NCI-H1092 treated with DMSO at 0.1 percent for 48 hours (cell line): ENCODE measurements around the gene DR1.
A peak's percentile ranks its signal among the peaks of the same experiment; 100 is the strongest.
"Not testable (repeated sequence)": the region's sequence is repeated elsewhere in the genome, so short reads cannot be mapped to it uniquely, and the experiment has no call there.

Source experiments
- DNase-seq: peaks from one replicate; lab custom pipeline; 2025; lab: John Stamatoyannopoulos, UW

The DR1 gene

DNA sequence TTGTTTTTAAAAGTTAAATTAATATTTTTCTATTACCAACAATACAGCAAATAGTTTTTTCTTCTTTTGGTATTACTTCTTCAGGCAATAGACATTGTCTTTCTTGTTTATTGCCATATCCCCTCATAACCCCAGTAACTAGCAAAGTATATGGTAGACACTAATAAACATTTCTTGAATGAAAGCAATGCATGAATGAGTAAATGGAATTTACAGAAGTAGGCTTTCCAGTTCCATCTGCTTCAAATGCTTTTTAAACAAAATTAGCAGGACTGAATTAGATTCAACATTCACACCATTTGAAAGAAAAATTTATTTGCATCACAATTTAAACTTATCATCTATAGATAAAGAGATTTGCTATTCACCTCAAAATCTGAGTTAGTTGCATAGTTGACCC is 5.6 kb upstream of the DR1 start:
- DNase-seq, result no peak

DNA sequence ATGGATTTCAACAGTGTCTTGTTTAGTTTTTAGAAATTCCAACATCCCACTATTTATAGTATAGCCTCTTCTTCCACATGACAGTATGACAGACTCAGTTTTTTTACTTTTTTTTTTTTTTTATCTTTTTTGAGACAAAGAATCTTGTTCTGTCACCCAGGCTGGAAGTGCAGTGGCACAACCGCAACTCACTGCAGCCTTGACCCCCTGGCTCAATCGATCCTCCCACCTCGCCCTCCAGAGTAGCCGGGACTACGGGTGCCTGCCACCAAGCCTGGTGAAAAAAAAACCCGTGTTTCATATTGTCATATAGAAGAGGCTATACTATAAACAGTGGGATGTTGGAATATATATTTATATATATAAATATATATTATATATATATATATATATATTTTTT is 1.2 kb upstream of the DR1 start:
- no peak for DNase-seq

DNA sequence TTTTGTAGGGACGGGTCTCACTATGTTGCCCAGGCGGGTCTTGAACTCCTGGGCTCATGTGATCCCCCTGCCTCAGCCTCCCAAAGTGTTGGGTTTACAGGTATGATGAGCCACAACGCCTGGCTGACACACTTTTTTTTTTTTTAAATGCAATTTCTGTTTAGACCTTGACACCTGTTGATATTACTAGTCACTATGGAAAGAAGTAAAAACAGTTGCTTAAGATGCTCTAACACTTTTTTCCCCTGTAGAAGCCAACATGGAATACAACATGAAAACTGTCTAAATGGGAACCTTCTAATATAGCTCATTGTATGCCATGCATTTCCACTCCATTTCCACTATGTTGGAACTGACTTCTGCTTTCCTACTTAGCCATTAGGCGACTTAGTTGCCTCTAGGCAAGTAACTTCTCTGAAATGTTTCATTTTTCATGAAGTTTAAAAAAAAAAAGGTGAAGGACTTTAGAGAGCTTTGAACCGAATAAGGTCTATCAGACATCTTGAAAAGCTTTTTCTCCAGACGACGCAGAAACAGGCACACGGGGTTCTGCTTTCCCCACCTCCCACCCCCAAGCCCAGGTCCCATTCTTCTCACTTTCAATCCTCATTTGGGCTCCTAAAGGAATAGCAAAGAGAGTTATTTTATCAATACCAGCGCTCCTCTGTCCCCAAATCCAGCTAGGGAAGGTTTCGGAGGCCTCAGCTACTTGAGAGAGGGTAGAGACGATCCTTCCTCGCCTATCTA is 648 bp upstream of the DR1 start:
- peak; percentile 29 for DNase-seq

DNA sequence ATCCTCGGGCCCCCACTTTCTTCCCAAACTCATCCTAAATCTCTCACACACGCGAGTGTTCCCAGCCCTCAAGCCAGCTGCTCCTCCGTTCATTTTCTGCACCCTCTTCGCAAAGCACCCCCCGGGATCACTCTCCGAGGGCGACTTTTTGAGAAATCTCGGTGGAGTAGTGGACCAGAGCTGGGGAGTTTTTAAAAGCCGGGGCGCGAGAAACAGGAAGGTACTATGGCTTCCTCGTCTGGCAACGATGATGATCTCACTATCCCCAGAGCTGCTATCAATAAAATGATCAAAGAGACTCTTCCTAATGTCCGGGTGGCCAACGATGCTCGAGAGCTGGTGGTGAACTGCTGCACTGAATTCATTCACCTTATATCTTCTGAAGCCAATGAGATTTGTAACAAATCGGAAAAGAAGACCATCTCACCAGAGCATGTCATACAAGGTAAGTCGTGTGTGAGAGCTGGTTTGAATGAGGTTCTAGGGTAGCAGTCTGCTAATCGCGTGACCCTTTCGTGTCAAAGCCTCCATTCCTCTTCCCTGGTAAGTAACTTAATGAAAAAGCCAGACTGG is 800 bp downstream of the DR1 start:
- DNase-seq, result peak; percentile 25

DNA sequence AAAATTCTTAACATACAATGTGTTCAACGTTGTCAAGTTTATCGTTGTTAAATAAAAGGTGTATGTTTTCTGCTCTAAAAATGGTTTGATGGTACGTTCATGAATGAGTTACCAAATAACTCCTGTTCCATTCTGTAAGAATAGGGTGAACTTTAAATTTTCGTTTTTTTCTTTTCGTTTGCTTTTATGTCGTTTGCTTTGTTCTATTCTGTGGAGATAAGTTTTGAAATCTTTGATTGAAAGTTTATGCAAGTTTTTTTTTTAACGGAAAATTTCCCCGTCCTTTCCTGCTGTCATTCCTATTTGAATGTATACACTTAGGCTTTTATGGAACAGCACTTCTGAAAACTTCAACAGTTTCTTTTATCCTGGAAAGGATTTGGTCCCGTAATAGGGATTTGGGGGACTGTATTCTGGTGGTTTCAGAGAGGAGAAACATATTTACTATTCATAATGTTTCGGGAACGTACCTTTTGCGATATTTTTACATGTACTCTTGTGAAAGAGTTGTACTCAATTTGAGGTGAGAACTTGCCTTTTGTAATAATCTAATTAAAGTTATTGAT is 1.7 kb downstream of the DR1 start:
- DNase-seq, result no peak

DNA sequence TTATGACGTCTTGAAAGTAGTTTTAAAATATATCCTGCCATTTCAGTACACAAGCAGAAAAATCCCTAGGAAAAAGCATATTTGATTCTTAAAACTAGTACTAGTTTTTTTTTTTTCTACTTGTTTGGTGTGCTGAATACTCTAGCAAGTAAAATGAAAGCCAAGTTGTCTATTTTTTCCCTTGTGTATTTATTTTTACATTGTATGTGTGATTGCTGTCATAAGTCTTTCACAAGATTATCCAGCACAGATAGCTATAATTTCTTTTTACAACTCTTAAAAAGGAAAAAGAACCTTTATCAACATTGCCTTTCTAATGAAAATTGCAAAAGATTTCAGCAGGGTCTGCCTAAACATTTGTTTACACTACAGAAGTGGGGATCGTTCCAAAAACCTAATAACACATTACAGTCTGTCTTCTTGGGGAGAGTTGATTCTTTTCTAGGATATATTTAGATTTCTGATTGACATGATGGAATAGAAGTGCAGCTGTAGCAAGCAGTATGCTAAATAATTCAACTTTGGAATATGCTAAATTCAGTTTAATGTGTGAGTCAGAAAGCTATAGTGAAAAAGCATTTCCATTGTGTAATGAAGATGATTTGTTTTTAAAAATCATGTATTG is 2.5 kb downstream of the DR1 start:
- no peak for DNase-seq

DNA sequence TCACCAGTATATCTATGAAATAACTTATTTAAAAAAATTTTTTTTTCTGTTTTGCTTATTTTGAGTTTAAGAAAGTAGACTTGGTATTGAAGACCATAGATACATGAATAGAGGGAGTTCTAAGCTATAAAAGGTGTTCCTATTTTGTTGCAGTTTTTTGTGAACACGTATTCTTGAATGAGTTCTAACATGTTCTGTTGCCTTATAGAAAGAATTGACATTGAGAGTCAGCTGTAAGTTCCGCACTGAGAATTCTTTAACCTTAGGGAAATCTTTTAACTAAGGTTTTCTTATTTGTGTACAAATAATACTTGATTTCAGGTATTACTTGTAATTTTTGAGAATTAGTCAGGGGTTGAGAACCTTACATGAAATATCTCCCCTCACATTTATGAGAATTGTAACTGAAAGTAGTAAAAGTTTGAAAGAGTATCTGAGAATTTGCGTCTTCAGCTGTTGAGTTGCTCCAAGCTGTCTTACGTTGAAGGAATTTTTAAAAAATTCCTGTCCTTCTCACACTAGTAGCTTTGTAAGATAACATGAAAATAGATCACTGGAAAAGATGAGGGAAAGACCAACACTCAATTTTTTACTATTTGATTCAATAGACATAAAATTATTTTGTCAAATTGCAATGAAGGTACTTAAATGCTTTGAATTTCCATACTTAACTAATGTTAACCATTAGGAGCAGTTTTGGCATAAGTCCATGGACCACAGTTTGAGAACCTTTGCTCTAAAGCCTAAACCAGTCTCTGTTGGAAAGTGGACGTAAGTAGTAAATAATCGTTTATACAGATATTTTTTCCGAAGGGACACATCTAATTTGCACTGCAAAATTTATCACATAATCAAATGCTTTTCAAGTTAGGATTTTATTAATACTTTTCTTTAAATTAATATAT is 3.8 kb downstream of the DR1 start:
- DNase-seq, result no peak

DNA sequence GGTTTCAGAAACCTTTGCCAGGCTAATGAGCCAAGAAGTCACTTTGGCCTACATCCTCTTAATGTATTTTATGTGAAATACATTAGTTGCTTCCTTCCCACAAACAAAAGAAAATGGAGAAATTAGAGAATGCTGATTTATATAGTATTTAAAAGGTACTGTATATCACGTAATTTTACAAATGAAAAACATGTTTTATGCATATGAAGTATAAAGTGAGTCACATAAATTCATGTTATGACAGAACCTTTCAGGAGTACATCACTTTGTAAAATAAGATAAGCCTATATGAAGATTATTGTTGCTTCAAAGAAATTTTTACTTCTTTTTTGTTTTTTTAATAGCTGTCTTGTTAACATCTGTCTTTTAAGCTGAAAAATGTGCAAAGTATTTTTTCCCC is 4.6 kb downstream of the DR1 start:
- DNase-seq, result no peak

DNA sequence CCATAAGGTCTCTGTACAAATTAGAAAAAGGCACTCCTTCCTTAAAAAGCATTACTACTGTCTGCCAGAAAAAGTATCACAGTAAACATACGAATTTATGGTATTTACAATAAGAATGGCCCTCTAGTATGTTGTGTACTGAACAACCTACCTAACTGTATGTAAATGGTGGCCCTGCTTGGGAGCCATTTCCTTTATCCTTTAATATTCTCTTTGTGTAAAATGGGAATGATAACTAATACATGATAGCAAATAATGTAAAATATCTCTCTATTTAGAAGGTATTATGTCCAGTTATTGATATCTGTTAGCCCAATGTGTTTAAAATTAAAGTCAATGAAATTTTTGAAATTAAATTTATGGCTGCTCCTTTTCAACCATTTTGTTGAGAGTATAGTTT is 5.2 kb downstream of the DR1 start:
- no peak for DNase-seq

DNA sequence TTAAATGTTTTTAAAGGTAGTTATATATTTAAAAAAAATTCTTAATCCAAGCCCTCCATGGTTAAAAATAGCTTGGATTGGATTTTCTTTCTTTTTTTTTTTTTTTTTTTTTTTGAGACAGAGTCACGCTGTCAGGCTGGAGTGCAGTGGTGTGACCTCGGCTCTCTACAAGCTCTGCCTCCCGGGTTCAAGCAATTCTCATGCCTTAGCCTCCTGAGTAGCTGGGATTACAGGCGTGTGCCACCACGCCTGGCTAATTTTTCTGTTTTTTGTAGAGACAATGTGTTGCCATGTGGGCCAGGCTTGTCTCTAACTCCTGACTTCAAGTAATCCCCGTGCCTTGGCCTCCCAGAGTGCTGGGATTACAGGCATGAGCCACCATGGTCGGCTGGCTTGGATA is 5.6 kb downstream of the DR1 start:
- not testable (repeated sequence) for DNase-seq

DNA sequence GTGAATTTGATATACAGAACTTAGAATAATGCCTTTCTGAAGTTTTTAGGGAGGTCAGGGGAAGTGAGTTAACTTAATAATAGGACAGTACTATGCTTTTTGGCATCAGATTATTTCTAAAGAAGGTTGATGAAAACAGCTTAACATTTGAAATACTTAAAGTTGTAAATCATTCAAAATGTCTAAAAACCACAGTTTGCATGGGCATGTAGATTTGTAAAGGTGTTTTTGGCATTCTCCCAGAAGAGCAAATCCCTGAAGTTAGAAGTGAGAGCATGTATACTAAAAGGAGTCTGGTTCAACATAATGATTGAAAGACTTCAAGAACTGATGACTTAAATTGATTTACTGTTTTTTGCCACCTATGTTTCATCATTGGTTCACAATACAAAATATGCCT is 6.7 kb downstream of the DR1 start:
- DNase-seq, result no peak

DNA sequence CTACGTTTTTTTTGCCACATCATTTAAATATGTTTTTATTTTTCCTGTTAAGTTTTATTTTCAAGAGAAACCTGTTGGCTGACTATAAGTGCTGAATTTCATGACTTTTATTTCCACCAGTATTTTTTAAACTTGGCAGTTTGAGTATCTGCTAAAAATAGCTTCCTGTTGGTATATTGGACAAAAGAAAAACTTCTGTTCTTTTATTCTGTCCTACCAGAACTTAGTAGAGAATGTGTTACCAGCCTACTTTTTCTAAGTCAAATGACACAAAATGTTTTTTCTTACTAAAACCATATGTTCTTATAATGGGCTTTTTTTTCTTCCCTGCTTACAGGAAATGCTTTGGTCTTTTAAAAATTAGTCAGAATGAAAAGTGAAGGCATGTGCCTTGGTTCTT is 7.6 kb downstream of the DR1 start:
- no peak for DNase-seq

DNA sequence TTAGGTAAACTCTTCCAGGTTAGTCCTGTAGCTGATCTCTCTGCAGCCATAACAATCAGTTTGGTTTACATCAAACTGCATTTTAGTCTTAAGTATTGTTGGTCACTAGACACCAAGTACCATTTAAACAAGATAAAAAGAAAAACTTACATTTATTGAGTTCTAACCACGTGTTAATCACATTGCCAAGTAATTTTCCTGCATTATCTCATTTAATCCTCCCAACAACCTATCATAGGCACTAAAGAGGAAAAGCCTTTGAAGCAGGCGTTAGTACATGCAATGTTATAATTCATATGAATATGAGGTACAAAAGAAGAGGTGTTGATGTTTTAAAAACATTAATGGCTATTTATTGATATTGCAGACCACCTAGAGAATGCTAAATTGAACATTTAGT is 9.0 kb downstream of the DR1 start:
- DNase-seq, result no peak

DNA sequence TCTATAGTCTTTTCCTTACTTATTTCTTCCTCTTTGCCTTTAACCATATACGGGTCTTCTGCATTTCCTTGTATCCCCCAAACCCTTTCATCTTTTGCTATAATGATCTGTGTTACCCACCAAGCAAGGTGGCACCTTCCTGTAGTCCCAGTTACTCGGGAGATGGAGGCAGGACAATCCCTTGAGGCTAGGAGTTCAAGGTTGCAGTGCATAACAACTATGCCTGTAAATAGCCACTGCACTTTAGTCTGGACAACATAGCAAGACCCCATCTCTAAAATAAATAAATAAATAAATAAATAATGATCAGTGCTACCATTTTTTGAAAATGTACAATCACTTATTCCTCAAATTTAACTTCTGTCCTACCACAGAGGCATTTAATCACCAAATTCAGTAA is 11.5 kb downstream of the DR1 start:
- no peak for DNase-seq

DNA sequence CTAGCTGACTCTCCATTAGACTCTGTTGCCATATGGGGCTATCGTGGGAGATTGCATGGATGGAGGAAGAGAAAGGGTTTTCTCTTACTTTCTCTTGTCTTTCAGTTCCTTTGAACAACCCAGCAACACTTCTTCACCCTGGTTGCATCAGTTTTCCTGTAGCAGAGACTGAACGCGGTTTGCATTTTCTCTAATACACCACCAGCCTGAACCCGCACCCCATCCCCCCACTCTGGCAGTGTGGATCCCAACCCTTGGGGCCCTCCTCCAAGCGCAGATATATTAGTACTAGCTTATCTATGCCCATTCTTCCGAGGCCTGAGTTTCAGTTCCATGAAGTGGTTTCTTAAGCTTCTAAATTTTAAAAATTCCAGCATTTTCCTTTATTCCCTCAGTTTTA is 12.6 kb downstream of the DR1 start:
- no peak for DNase-seq

DNA sequence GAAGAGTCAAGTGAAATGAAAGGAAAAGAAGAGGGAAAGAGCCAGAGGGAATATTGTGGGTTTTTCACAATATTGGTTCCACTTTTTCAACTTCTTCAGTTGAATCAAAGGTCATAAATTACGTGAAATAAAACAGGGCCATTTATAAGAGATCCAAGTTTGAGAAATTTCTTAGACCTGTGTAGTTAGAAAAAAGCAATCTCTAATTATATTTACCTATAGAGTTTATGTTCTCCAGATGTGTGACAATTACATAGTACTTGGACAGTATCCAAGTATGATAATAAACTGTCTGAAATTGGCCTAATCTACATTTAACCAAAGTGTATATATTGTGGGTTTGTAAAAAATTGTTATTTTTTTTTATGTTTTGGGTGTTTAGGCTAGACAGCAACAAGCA is 14.4 kb downstream of the DR1 start:
- no peak for DNase-seq

DNA sequence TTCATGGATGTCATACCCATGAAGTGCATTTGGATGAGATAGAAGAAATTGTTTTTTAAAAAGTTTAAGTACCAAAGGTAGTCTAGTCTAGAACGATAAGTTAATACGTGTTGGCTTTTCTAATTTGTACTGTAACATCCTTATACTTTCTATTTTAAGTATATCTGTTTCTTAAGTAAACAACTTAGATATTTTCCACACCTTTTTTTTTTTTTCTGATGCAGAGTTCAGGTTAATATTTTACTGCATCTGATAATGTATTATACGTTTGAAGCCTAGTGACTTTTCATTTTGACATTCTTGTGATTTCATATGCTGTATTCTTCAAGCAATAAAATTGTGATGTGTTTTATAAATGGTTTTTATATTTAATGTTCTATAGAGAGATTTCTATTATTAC is 16.5 kb downstream of the DR1 start:
- no peak for DNase-seq

DNA sequence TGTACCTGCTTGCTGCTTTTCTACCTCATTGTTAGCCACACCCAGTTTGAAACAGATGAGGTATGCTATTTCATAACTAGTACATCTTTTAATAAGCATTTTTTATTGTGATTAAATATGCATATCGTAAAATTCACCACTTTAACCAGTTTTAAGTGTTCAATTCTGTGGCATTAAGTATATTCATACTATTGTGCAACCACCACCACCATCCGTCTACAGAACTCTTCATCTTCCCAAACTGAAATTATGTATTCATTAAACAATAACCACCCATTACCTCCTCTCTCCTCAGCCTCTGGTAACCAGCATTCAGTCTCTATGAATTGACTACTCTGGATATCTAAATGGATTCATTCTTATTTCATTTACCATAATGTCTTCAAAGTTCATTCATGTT is 20.1 kb downstream of the DR1 start:
- DNase-seq, result no peak

DNA sequence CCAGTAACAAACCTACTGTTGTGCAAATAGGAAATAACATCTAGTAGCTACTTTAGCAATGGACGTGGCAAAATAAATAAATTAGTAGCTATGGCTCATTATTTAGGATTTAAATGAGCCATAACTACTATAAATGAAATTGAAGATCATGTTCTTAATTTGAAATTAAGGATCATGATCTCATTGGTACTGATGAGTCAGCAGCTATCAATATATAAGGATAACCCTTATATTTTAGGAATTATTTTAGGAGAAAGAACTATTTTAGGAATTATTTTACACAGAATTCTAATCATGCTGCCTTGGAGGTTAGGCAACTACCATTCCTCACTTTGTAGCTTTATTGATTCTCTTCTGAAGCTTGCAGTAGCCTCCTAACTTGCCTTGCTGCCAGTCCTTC is 24.0 kb downstream of the DR1 start:
- DNase-seq, result no peak

DNA sequence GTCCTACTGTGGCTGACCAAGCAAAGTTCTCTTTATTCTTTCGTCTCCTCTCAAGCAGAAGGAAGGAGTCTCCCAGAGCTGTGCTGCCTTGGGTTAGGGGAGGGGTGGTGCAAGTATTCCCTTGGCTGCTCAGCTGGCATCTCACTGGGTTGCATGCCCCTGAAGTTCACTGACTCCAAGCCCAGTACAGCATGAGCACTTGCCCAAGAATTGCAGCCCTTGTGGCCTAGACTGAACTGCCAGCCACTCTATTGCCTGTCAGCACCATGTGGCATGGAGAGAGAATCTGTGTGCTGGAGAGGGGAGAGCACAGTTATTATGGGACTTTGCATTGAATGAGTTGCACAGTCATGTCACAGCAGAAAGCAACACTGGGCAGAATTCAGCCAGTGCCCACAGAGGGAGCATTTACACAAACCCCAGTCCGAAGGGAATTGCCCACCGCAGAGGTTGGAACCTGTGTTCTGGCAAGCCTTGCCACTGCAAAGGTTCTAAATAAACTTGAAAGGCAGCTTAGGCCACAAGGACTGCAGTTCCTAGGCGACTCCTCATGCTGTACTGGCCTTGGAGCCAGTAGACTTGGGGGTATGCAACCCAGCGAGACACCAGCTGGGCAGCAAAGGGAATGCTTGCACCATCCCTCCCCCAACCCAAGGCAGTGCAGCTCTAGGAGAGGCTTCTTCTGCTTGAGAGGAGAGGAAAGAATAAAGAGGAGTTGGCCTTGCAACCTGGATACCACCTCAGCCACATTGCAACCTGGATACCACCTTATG is 28.8 kb downstream of the DR1 start:
- DNase-seq, result no peak

DNA sequence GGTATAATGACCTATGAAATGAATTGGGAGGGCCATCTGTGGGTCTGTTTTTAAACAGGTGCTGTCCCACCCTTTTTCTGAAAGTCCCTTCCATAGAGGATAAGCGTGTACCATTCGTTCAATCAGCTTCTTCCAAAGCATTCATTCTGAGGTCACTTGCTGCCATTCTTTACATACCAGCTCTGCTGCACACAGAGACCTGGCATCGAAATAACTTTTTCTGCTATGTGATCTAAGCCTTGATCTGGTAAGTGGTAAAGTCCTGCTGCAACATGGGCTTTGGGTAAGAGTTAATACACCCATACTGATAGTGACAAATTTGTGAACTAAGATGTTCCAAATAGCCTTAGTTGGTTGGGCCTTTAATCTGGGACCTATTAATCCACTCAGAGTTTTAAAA is 38.9 kb downstream of the DR1 start:
- no peak for DNase-seq

DNA sequence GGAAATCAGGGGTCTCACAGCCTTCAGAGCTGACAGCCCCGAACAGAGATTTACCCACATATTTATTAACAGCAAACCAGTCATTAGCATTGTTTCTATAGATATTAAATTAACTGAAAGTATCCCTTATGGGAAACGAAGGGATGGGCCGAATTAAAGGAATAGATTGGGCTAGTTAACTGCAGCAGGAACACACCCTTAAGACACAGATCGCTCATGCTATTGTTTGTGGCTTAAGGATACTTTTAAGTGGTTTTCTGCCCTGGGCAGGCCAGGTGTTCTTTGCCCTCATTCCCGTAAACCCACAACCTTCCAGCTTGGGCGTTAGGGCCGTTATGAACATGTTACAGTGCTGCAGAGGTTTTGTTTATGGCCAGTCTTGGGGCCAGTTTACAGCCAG is 40.6 kb downstream of the DR1 start:
- DNase-seq, result not testable (repeated sequence)
